ENCODE data around the gene ECI1.
A peak's percentile ranks its signal among the peaks of the same experiment; 100 is the strongest.

Gene ECI1

GRCh38 chr16:2251296-2252111, at the start of gene ECI1:
Gene ECI1 (minus strand): TSS chr16:2251587. CDS start chr16:2251566, 21 bp downstream.
- H3K9me3 Mint-ChIP-seq (ENCODE audit: low read depth), result no peaks in the 10 kb centered on the region
- peaks cover 12% of the 10 kb centered on the region for H3K4me1 Mint-ChIP-seq (ENCODE audit: low read depth)
- peak within 1 kb of the TSS; percentile 86 for H3K27ac Mint-ChIP-seq
- no peaks in the 10 kb centered on the region for H3K27me3 Mint-ChIP-seq
- no peaks in the 10 kb centered on the region for H3K36me3 Mint-ChIP-seq
- H3K4me3 Mint-ChIP-seq, result peak within 1 kb of the TSS; percentile 90

GRCh38 chr16:2299915-2300192, 48.5 kb upstream of the ECI1 start:
- no peaks in the 10 kb centered on the region for H3K36me3 Mint-ChIP-seq
- H3K9me3 Mint-ChIP-seq (ENCODE audit: low read depth), result no peaks in the 10 kb centered on the region
- H3K4me3 Mint-ChIP-seq, result no peak overlapping the region
- no peaks in the 10 kb centered on the region for H3K4me1 Mint-ChIP-seq (ENCODE audit: low read depth)
- no peaks in the 10 kb centered on the region for H3K27me3 Mint-ChIP-seq
- H3K27ac Mint-ChIP-seq, result no peak overlapping the region

GRCh38 chr16:2299121-2299914, 47.9 kb upstream of the ECI1 start:
- Mint-ChIP-seq H3K27ac (no peak overlapping the region), H3K27me3 (no peaks in the 10 kb centered on the region), H3K4me1 (ENCODE audit: low read depth) (no peaks in the 10 kb centered on the region)

GRCh38 chr16:2298621-2299020, 47.2 kb upstream of the ECI1 start:
- no peak overlapping the region for H3K4me3 Mint-ChIP-seq
- H3K36me3 Mint-ChIP-seq, result no peaks in the 10 kb centered on the region
- no peak overlapping the region for H3K27ac Mint-ChIP-seq
- H3K4me1 Mint-ChIP-seq (ENCODE audit: low read depth), result no peaks in the 10 kb centered on the region
- H3K9me3 Mint-ChIP-seq (ENCODE audit: low read depth), result no peaks in the 10 kb centered on the region
- no peaks in the 10 kb centered on the region for H3K27me3 Mint-ChIP-seq

More at GRCh38 chr16:2299121-2299914, 47.9 kb upstream of the ECI1 start:
- no peaks in the 10 kb centered on the region for H3K9me3 Mint-ChIP-seq (ENCODE audit: low read depth)
- no peaks in the 10 kb centered on the region for H3K36me3 Mint-ChIP-seq
- H3K4me3 Mint-ChIP-seq, result no peak overlapping the region

- H3K4me1 Mint-ChIP-seq (ENCODE audit: low read depth), result no peaks in the 10 kb centered on the region
- H3K27me3 Mint-ChIP-seq, result no peaks in the 10 kb centered on the region
- H3K4me3 Mint-ChIP-seq, result no peak overlapping the region
- no peak overlapping the region for H3K27ac Mint-ChIP-seq
- H3K9me3 Mint-ChIP-seq (ENCODE audit: low read depth), result no peaks in the 10 kb centered on the region
- no peaks in the 10 kb centered on the region for H3K36me3 Mint-ChIP-seq
Measured at GRCh38 chr16:2297506-2297860, 46.1 kb upstream of the ECI1 start.

- no peak overlapping the region for H3K4me3 Mint-ChIP-seq
- no peaks in the 10 kb centered on the region for H3K36me3 Mint-ChIP-seq
- no peaks in the 10 kb centered on the region for H3K27me3 Mint-ChIP-seq
- no peaks in the 10 kb centered on the region for H3K4me1 Mint-ChIP-seq (ENCODE audit: low read depth)
- H3K9me3 Mint-ChIP-seq (ENCODE audit: low read depth), result no peaks in the 10 kb centered on the region
- H3K27ac Mint-ChIP-seq, result no peak overlapping the region
Measured at GRCh38 chr16:2296661-2297505, 45.5 kb upstream of the ECI1 start.

GRCh38 chr16:2295056-2295798, 43.8 kb upstream of the ECI1 start:
- Mint-ChIP-seq H3K27me3 (no peaks in the 10 kb centered on the region), H3K9me3 (ENCODE audit: low read depth) (no peaks in the 10 kb centered on the region), H3K4me3 (no peak overlapping the region), H3K36me3 (no peaks in the 10 kb centered on the region), H3K27ac (no peak overlapping the region), H3K4me1 (ENCODE audit: low read depth) (no peaks in the 10 kb centered on the region)

GRCh38 chr16:2292221-2292620, 40.8 kb upstream of the ECI1 start:
- H3K36me3 Mint-ChIP-seq, result no peaks in the 10 kb centered on the region
- no peaks in the 10 kb centered on the region for H3K9me3 Mint-ChIP-seq (ENCODE audit: low read depth)
- no peak overlapping the region for H3K4me3 Mint-ChIP-seq
- no peaks in the 10 kb centered on the region for H3K4me1 Mint-ChIP-seq (ENCODE audit: low read depth)
- H3K27me3 Mint-ChIP-seq, result no peaks in the 10 kb centered on the region
- H3K27ac Mint-ChIP-seq, result no peak overlapping the region

- no peaks in the 10 kb centered on the region for H3K9me3 Mint-ChIP-seq (ENCODE audit: low read depth)
- H3K36me3 Mint-ChIP-seq, result no peaks in the 10 kb centered on the region
- no peak overlapping the region for H3K4me3 Mint-ChIP-seq
- H3K27me3 Mint-ChIP-seq, result no peaks in the 10 kb centered on the region
- H3K4me1 Mint-ChIP-seq (ENCODE audit: low read depth), result no peaks in the 10 kb centered on the region
- no peak overlapping the region for H3K27ac Mint-ChIP-seq
Measured at GRCh38 chr16:2289282-2289681, 37.9 kb upstream of the ECI1 start.

- H3K4me3 Mint-ChIP-seq, result no peak overlapping the region
- H3K27me3 Mint-ChIP-seq, result no peaks in the 10 kb centered on the region
- H3K36me3 Mint-ChIP-seq, result no peaks in the 10 kb centered on the region
- H3K4me1 Mint-ChIP-seq (ENCODE audit: low read depth), result no peaks in the 10 kb centered on the region
- no peaks in the 10 kb centered on the region for H3K9me3 Mint-ChIP-seq (ENCODE audit: low read depth)
- H3K27ac Mint-ChIP-seq, result no peak overlapping the region
Measured at GRCh38 chr16:2288726-2289125, 37.3 kb upstream of the ECI1 start.

- no peaks in the 10 kb centered on the region for H3K27me3 Mint-ChIP-seq
- no peak overlapping the region for H3K27ac Mint-ChIP-seq
- H3K4me1 Mint-ChIP-seq (ENCODE audit: low read depth), result no peaks in the 10 kb centered on the region
- no peak overlapping the region for H3K4me3 Mint-ChIP-seq
- no peaks in the 10 kb centered on the region for H3K36me3 Mint-ChIP-seq
- no peaks in the 10 kb centered on the region for H3K9me3 Mint-ChIP-seq (ENCODE audit: low read depth)
Measured at GRCh38 chr16:2287916-2288547, 36.6 kb upstream of the ECI1 start.

- Mint-ChIP-seq H3K36me3 (no peaks in the 10 kb centered on the region), H3K27me3 (no peaks in the 10 kb centered on the region), H3K9me3 (ENCODE audit: low read depth) (no peaks in the 10 kb centered on the region), H3K4me3 (no peak overlapping the region), H3K4me1 (ENCODE audit: low read depth) (no peaks in the 10 kb centered on the region), H3K27ac (no peak overlapping the region)
Measured at GRCh38 chr16:2286550-2286949, 35.2 kb upstream of the ECI1 start.

GRCh38 chr16:2285731-2286191, 34.4 kb upstream of the ECI1 start:
- no peaks in the 10 kb centered on the region for H3K4me1 Mint-ChIP-seq (ENCODE audit: low read depth)
- no peak overlapping the region for H3K27ac Mint-ChIP-seq
- H3K27me3 Mint-ChIP-seq, result no peaks in the 10 kb centered on the region
- H3K4me3 Mint-ChIP-seq, result no peak overlapping the region
- no peaks in the 10 kb centered on the region for H3K36me3 Mint-ChIP-seq
- no peaks in the 10 kb centered on the region for H3K9me3 Mint-ChIP-seq (ENCODE audit: low read depth)

All from activated naive CD8-positive, alpha-beta T cell (primary cell).